ENCODE measurements around the gene ADCY6.

ADCY6 gene

DNA sequence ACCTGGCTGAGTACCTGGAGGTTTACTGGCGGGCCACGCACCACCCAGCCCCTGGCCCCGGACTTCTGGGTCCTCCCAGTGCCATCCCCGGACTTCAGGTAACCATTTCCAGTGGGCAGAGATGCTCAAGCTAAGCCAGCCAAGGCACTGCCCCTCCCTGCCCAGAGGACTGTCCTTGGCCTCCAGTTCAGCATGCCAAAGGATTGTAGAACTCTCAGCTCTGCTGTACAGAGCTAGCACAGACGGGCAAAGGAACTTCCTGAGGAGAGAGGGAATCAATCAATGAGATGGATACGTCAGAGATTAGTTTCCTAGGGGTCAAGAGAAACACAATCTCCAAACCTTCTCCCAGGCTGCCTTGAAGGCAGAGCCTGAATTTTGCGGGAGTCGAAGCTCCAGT lies 38.1 kb upstream of the ADCY6 start:
- H3K9me3 ChIP-seq (ENCODE audit: low read depth, low read length) = no peaks in the 10 kb centered on the region
- H3K36me3 ChIP-seq (ENCODE audit: insufficient read depth, low read length) = peaks cover 46% of the 10 kb centered on the region
- H3K9ac ChIP-seq (ENCODE audit: insufficient read length) = no peak overlapping the region
- no peak overlapping the region for H3K27ac ChIP-seq
- no peak overlapping the region for H3K4me3 ChIP-seq
- TF ChIP-seq FOXP2 (optimal IDR thresholded peaks at IDR 0.05; ENCODE audit: control extremely low read depth, extremely low read length, insufficient read depth) = no peak
- no peak for TF ChIP-seq EZH2 (IDR thresholded peaks at IDR 0.05)
- TF ChIP-seq POLR2AphosphoS5 (IDR thresholded peaks at IDR 0.05; ENCODE audit: borderline replicate concordance, low read depth, low read length) = no peak
- DNase-seq (ENCODE audit: low read depth, low spot score) = no peak

DNA sequence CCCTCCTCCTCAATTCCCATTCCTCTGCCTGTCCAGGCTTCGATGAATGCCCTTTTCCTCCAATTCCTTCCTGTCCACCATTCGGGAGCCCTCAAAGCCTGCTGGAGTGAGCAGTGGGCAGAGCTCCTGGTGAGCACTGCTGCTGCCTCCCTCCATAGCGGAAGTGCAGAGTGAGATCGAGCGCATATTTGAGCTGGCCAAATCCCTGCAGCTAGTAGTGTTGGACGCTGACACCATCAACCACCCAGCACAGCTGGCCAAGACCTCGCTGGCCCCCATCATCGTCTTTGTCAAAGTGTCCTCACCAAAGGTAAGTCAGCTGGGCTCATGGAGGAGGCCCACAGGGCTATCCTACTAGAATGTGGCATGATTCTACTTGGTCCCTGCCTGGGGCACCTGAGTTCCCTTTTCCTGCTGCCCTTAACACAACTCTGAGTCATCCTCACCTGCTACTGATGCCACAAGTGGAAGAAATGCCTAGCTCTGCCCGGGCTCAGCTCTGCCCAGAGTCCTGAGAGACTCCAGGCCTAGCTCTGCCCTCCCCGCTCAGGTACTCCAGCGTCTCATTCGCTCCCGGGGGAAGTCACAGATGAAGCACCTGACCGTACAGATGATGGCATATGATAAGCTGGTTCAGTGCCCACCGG lies 37.4 kb upstream of the ADCY6 start:
- Histone ChIP-seq H3K27ac (no peak overlapping the region), H3K9me3 (ENCODE audit: low read depth, low read length) (no peaks in the 10 kb centered on the region), H3K4me3 (no peak overlapping the region), H3K36me3 (ENCODE audit: insufficient read depth, low read length) (peaks cover 39% of the 10 kb centered on the region), H3K9ac (ENCODE audit: insufficient read length) (no peak overlapping the region)
- DNase-seq (ENCODE audit: low read depth, low spot score) = no peak
- TF ChIP-seq POLR2AphosphoS5 (IDR thresholded peaks at IDR 0.05; ENCODE audit: borderline replicate concordance, low read depth, low read length) (no peak), EZH2 (IDR thresholded peaks at IDR 0.05) (no peak), FOXP2 (optimal IDR thresholded peaks at IDR 0.05; ENCODE audit: control extremely low read depth, extremely low read length, insufficient read depth) (no peak)

DNA sequence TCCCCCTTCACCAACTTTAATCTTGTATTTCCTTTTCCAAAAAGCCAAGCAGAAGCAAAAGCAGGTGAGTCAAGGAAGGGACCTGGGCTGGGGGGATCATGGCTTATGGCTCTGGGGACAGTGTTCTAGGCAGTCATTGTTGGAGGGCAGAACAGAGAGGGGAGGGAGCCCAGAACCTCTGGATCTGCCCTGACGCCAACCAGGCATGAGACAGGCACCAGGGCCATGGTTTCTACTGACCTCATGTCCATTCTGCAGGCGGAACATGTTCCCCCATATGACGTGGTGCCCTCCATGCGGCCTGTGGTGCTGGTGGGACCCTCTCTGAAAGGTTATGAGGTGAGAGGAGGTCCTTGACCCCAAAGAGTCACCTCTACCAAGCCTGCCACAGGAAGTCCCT lies 36.0 kb upstream of the ADCY6 start:
- H3K9me3 ChIP-seq (ENCODE audit: low read depth, low read length) = no peaks in the 10 kb centered on the region
- H3K36me3 ChIP-seq (ENCODE audit: insufficient read depth, low read length) = peaks cover 25% of the 10 kb centered on the region; the same call in 1 of the 2 replicates
- no peak overlapping the region for H3K9ac ChIP-seq (ENCODE audit: insufficient read length)
- TF ChIP-seq EZH2 (IDR thresholded peaks at IDR 0.05) (no peak), POLR2AphosphoS5 (IDR thresholded peaks at IDR 0.05; ENCODE audit: borderline replicate concordance, low read depth, low read length) (no peak), FOXP2 (optimal IDR thresholded peaks at IDR 0.05; ENCODE audit: control extremely low read depth, extremely low read length, insufficient read depth) (no peak)
- H3K4me3 ChIP-seq = no peak overlapping the region
- H3K27ac ChIP-seq = no peak overlapping the region
- DNase-seq (ENCODE audit: low read depth, low spot score) = no peak

DNA sequence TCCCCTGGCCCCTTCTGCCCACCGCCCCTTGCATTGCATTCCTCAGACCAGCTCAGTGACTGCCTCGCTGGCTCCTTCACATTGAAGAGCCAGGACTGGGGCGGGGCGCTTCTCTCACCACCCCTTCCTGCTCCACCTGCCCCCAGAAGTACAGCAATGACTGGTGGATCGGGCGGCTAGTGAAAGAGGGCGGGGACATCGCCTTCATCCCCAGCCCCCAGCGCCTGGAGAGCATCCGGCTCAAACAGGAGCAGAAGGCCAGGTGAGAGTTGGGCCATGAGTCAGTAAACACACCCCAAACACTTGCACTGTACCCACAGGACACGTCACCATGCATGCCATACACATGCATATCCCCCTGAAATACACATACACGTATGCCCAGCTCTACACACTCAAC lies 35.2 kb upstream of the ADCY6 start:
- no peak for DNase-seq (ENCODE audit: low read depth, low spot score)
- H3K27ac ChIP-seq = no peak overlapping the region
- no peak for TF ChIP-seq EZH2 (IDR thresholded peaks at IDR 0.05)
- TF ChIP-seq POLR2AphosphoS5 (IDR thresholded peaks at IDR 0.05; ENCODE audit: borderline replicate concordance, low read depth, low read length) = no peak
- no peak for TF ChIP-seq FOXP2 (optimal IDR thresholded peaks at IDR 0.05; ENCODE audit: control extremely low read depth, extremely low read length, insufficient read depth)
- H3K9me3 ChIP-seq (ENCODE audit: low read depth, low read length) = no peaks in the 10 kb centered on the region
- no peak overlapping the region for H3K9ac ChIP-seq (ENCODE audit: insufficient read length)
- H3K4me3 ChIP-seq = no peak overlapping the region
- peaks cover 17% of the 10 kb centered on the region; the same call in 1 of the 2 replicates for H3K36me3 ChIP-seq (ENCODE audit: insufficient read depth, low read length)

DNA sequence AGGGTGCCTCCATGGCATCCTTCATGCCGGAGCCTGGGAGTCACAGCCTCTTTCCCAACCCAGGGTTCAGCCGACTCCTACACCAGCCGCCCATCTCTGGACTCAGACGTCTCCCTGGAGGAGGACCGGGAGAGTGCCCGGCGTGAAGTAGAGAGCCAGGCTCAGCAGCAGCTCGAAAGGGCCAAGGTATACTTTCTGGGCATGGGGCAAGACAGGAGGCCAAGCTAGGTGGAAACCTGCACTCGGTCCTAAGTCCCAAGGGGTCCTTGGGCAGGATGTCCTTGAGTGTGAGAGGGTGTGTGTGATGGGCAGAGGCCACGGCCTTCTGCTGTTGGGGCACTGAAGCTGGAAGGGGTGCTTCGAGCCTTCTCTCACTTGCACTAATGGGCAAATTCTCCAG lies 34.4 kb upstream of the ADCY6 start:
- DNase-seq (ENCODE audit: low read depth, low spot score) = no peak
- H3K9me3 ChIP-seq (ENCODE audit: low read depth, low read length) = no peaks in the 10 kb centered on the region
- peaks cover 9% of the 10 kb centered on the region; the same call in 1 of the 2 replicates for H3K36me3 ChIP-seq (ENCODE audit: insufficient read depth, low read length)
- no peak overlapping the region for H3K27ac ChIP-seq
- TF ChIP-seq POLR2AphosphoS5 (IDR thresholded peaks at IDR 0.05; ENCODE audit: borderline replicate concordance, low read depth, low read length) (no peak), EZH2 (IDR thresholded peaks at IDR 0.05) (no peak), FOXP2 (optimal IDR thresholded peaks at IDR 0.05; ENCODE audit: control extremely low read depth, extremely low read length, insufficient read depth) (no peak)
- H3K4me3 ChIP-seq = no peak overlapping the region
- no peak overlapping the region for H3K9ac ChIP-seq (ENCODE audit: insufficient read length)

DNA sequence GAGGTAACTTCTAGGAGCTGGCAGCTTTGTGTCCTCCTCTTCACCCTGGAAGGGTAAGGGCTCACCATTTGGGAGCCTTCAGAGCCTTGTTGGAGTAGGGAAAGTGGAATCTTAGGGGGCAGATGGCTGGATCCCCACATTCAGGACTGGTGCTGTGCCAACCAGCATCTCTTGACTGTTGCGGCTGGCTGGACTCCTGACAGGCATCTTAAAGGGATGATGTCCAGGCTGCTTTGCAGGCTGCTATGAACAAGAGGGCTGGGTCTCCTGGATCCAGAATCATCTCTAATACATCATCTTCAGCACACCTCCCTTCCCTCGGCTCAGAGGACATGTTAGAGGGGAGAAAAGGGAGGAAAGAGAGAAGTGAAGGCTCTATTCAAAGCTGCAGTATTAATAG lies 33.8 kb upstream of the ADCY6 start:
- no peaks in the 10 kb centered on the region for H3K9me3 ChIP-seq (ENCODE audit: low read depth, low read length)
- peaks cover 5% of the 10 kb centered on the region; the same call in 1 of the 2 replicates for H3K36me3 ChIP-seq (ENCODE audit: insufficient read depth, low read length)
- no peak overlapping the region for H3K27ac ChIP-seq
- no peak overlapping the region for H3K4me3 ChIP-seq
- TF ChIP-seq EZH2 (IDR thresholded peaks at IDR 0.05) (no peak), POLR2AphosphoS5 (IDR thresholded peaks at IDR 0.05; ENCODE audit: borderline replicate concordance, low read depth, low read length) (no peak), FOXP2 (optimal IDR thresholded peaks at IDR 0.05; ENCODE audit: control extremely low read depth, extremely low read length, insufficient read depth) (no peak)
- no peak overlapping the region for H3K9ac ChIP-seq (ENCODE audit: insufficient read length)
- no peak for DNase-seq (ENCODE audit: low read depth, low spot score)

DNA sequence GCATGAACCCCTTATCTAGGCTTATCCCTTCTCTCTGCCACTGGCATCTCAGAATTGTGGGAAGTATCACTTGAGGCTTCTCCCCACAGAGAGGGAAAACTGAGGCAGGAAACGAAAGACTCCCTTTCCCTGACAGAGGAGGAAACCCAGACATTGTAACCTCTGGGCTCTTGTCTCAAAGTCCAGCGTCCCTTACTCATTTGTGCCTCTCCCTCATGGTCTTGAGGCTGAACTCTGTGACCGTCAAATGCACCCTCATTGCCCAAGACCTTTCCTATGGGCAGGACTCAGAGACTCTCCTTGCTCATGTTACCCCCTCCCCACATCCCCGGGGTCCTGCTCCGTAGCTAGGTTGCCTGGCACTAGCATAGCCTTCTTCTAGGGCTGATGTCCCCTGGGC lies 33.2 kb upstream of the ADCY6 start:
- DNase-seq (ENCODE audit: low read depth, low spot score) = no peak
- H3K4me3 ChIP-seq = no peak overlapping the region
- H3K9me3 ChIP-seq (ENCODE audit: low read depth, low read length) = no peaks in the 10 kb centered on the region
- TF ChIP-seq EZH2 (IDR thresholded peaks at IDR 0.05) = no peak
- H3K36me3 ChIP-seq (ENCODE audit: insufficient read depth, low read length) = peaks cover 5% of the 10 kb centered on the region; the same call in 1 of the 2 replicates
- no peak overlapping the region for H3K27ac ChIP-seq
- H3K9ac ChIP-seq (ENCODE audit: insufficient read length) = no peak overlapping the region

DNA sequence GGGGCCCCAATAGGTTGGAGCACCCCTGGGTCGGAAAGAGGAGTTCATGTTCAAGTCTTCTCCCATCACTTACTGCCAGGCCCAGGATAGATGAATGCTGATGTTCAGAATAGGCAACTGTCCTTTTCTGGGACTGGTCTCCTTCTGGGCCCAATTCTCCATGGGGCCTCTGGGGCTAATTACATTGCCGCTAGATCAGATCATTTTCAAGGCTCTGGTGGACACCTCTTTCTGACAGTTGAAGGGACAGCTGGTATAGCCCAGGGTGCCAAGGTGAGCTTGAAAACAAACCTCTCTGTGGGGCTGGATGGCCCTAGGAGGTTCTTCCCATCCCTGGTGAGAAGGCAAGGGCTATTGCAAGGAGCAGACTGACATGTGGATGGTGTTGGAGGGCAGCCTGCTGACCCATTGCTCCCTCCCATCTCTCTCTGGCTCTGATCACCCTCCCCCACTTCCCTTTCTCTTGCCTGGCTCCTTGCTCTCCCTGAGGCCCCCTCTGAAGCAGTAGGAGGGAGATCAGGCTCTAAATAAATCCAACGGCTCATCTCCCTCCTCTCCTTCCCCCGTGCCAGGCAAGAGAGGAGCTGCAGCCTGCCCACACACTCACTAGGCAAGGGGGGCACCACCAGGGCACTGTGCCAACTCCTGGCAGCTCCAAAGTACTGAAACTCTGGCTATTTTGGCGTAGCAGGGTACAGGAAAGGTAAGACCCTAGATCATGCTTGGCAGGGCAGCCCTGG lies 31.3 kb upstream of the ADCY6 start:
- TF ChIP-seq FOXP2 (optimal IDR thresholded peaks at IDR 0.05; ENCODE audit: control extremely low read depth, extremely low read length, insufficient read depth) = no peak
- no peak for TF ChIP-seq EZH2 (IDR thresholded peaks at IDR 0.05)
- TF ChIP-seq POLR2AphosphoS5 (IDR thresholded peaks at IDR 0.05; ENCODE audit: borderline replicate concordance, low read depth, low read length) = no peak
- DNase-seq (ENCODE audit: low read depth, low spot score) = no peak
- Histone ChIP-seq H3K4me3 (no peak overlapping the region), H3K36me3 (ENCODE audit: insufficient read depth, low read length) (no peaks in the 10 kb centered on the region; the same call in 1 of the 2 replicates), H3K9me3 (ENCODE audit: low read depth, low read length) (no peaks in the 10 kb centered on the region), H3K27ac (no peak overlapping the region), H3K9ac (ENCODE audit: insufficient read length) (no peak overlapping the region)
